ENCODE measurements around the gene HDAC6.

HDAC6 gene

GRCh38 chrX:48800574-48801279 lies 1.1 kb upstream of the HDAC6 start:
- peak overlapping the region; percentile 99 for H3K27ac ChIP-seq
- H3K27me3 ChIP-seq (ENCODE audit: insufficient read depth, low read depth, severe bottlenecking), result no peaks in the 10 kb centered on the region
- H3K9me3 ChIP-seq (ENCODE audit: severe bottlenecking), result no peaks in the 10 kb centered on the region
- DNase-seq, result peak; percentile 57
- peak overlapping the region; percentile 61 for H3K4me3 ChIP-seq (ENCODE audit: low read depth, low read length)
- peaks cover 3% of the 10 kb centered on the region for H3K36me3 ChIP-seq
- TF ChIP-seq, protein P1, sequence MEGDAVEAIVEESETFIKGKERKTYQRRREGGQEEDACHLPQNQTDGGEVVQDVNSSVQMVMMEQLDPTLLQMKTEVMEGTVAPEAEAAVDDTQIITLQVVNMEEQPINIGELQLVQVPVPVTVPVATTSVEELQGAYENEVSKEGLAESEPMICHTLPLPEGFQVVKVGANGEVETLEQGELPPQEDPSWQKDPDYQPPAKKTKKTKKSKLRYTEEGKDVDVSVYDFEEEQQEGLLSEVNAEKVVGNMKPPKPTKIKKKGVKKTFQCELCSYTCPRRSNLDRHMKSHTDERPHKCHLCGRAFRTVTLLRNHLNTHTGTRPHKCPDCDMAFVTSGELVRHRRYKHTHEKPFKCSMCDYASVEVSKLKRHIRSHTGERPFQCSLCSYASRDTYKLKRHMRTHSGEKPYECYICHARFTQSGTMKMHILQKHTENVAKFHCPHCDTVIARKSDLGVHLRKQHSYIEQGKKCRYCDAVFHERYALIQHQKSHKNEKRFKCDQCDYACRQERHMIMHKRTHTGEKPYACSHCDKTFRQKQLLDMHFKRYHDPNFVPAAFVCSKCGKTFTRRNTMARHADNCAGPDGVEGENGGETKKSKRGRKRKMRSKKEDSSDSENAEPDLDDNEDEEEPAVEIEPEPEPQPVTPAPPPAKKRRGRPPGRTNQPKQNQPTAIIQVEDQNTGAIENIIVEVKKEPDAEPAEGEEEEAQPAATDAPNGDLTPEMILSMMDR (IDR thresholded peaks at IDR 0.05; ENCODE audit: low read depth, low read length), result no peak

DNA sequence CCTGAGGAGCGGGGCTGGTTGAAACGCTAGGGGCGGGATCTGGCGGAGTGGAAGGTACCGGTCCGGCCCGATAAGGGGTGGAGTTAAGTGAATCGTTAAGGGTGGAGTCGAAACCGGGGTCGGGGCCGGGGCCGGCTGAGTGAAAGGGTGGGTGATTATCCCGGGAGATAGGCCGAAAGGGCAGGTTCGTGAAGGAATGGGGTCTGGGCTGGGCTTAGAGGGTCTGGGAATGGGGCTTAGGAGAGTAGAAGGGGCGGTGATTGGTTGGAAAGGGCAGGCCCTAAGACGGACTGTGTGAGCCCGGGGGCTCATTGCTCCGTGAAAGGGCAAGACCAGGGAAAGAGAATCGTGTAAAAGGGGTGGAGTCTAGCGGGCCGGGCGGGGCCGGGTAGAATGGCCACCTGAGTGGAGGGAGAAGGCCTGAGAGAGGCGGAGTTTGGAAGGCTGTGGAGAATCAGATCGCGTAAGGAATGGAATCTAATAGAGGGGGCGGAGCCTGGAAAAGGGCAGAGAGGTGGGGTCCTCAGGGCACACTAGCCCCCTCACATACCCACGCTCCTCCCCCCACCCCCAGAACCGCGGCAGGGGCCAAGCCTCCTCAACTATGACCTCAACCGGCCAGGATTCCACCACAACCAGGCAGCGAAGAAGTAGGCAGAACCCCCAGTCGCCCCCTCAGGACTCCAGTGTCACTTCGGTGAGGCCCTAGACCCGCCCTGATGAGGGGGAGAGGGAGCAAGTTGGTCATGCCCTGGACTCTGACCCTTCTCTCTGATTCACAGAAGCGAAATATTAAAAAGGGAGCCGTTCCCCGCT lies 430 bp downstream of the HDAC6 start:
- TF ChIP-seq, protein P1 (IDR thresholded peaks at IDR 0.05; ENCODE audit: low read depth, low read length), result no peak
- H3K27ac ChIP-seq, result peak overlapping the region; percentile 90
- H3K27me3 ChIP-seq (ENCODE audit: insufficient read depth, low read depth, severe bottlenecking), result no peaks in the 10 kb centered on the region
- peak; percentile 87 for DNase-seq
- H3K4me3 ChIP-seq (ENCODE audit: low read depth, low read length), result peak overlapping the region; percentile 61
- H3K36me3 ChIP-seq, result peaks cover 3% of the 10 kb centered on the region
- no peaks in the 10 kb centered on the region for H3K9me3 ChIP-seq (ENCODE audit: severe bottlenecking)

DNA sequence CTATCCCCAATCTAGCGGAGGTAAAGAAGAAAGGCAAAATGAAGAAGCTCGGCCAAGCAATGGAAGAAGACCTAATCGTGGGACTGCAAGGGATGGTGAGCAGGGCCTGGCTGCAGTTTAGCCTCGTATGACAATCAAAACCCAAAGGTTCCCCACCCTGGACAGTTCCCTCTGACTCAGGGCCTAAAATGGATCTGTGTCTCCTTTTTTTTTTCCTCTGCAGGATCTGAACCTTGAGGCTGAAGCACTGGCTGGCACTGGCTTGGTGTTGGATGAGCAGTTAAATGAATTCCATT lies 986 bp downstream of the HDAC6 start:
- TF ChIP-seq, protein P1 (IDR thresholded peaks at IDR 0.05; ENCODE audit: low read depth, low read length), result no peak
- Histone ChIP-seq H3K27ac (peak overlapping the region; percentile 90), H3K4me3 (ENCODE audit: low read depth, low read length) (peak overlapping the region; percentile 61), H3K27me3 (ENCODE audit: insufficient read depth, low read depth, severe bottlenecking) (no peaks in the 10 kb centered on the region), H3K9me3 (ENCODE audit: severe bottlenecking) (no peaks in the 10 kb centered on the region), H3K36me3 (peaks cover 3% of the 10 kb centered on the region)
- no peak for DNase-seq

GRCh38 chrX:48806081-48806480 lies 4.2 kb downstream of the HDAC6 start:
- Histone ChIP-seq H3K4me3 (ENCODE audit: low read depth, low read length) (no peak overlapping the region), H3K27me3 (ENCODE audit: insufficient read depth, low read depth, severe bottlenecking) (no peaks in the 10 kb centered on the region), H3K36me3 (peaks cover 3% of the 10 kb centered on the region), H3K27ac (no peak overlapping the region), H3K9me3 (ENCODE audit: severe bottlenecking) (no peaks in the 10 kb centered on the region)
- DNase-seq, result no peak
- TF ChIP-seq, protein P1 (IDR thresholded peaks at IDR 0.05; ENCODE audit: low read depth, low read length), result no peak

GRCh38 chrX:48813644-48814043 lies 11.8 kb downstream of the HDAC6 start:
- TF ChIP-seq, protein P1 (IDR thresholded peaks at IDR 0.05; ENCODE audit: low read depth, low read length), result no peak
- H3K36me3 ChIP-seq, result no peaks in the 10 kb centered on the region
- H3K27ac ChIP-seq, result no peak overlapping the region
- no peak for DNase-seq
- H3K27me3 ChIP-seq (ENCODE audit: insufficient read depth, low read depth, severe bottlenecking), result peaks cover 5% of the 10 kb centered on the region
- no peak overlapping the region for H3K4me3 ChIP-seq (ENCODE audit: low read depth, low read length)
- H3K9me3 ChIP-seq (ENCODE audit: severe bottlenecking), result no peaks in the 10 kb centered on the region

All from WERI-Rb-1 (cell line).